OCI-LY1 (cell line): ENCODE measurements around the gene PLPPR3.

Experiments used
- EZH2 ChIP-seq: fragments of 200-600 bp; sonication (generic), shearing (Covaris generic); IDR thresholded peaks from 2 replicates; pipeline ENCODE4 v1.8.0; 2017; ENCODE audit warnings: borderline replicate concordance, mixed run types, mild to moderate bottlenecking, antibody characterized with exemption, low read length, moderate library complexity, mixed read lengths
- TF ChIP-seq, protein P1 (sequence below): fragments of 200-600 bp; sonication (generic), shearing (Covaris generic); IDR thresholded peaks from 2 replicates; pipeline ENCODE4 v1.5.1; 2017; ENCODE audit warnings: mild to moderate bottlenecking, antibody characterized with exemption, low read length, moderate library complexity, mixed read lengths

DNA sequence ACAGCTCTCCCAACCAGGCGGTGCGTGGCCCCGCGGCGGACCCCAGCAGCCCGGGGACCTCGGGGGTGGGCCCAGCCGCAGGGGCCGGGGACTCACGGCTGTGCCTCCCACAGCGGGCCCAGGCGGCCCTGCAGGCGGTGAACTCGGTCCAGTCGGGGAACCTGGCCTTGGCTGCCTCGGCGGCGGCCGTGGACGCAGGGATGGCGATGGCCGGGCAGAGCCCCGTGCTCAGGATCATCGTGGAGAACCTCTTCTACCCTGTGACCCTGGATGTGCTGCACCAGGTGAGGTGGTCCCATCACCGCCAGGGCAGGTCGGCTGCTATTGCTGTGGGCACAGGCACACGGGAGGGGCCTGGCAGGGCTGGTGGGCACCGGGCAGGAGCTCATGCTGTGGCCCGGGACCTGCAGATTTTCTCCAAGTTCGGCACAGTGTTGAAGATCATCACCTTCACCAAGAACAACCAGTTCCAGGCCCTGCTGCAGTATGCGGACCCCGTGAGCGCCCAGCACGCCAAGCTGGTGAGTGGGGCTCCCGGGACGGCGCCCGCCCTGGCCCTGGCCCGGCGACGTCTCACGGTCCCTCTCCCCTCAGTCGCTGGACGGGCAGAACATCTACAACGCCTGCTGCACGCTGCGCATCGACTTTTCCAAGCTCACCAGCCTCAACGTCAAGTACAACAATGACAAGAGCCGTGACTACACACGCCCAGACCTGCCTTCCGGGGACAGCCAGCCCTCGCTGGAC is 17.2 kb downstream of the PLPPR3 start:
- TF ChIP-seq, protein P1, sequence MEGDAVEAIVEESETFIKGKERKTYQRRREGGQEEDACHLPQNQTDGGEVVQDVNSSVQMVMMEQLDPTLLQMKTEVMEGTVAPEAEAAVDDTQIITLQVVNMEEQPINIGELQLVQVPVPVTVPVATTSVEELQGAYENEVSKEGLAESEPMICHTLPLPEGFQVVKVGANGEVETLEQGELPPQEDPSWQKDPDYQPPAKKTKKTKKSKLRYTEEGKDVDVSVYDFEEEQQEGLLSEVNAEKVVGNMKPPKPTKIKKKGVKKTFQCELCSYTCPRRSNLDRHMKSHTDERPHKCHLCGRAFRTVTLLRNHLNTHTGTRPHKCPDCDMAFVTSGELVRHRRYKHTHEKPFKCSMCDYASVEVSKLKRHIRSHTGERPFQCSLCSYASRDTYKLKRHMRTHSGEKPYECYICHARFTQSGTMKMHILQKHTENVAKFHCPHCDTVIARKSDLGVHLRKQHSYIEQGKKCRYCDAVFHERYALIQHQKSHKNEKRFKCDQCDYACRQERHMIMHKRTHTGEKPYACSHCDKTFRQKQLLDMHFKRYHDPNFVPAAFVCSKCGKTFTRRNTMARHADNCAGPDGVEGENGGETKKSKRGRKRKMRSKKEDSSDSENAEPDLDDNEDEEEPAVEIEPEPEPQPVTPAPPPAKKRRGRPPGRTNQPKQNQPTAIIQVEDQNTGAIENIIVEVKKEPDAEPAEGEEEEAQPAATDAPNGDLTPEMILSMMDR: no peak
- TF ChIP-seq EZH2: no peak
